GM12872 (cell line): ENCODE results near the gene SNTB2.

ENCODE experiments used
- TF ChIP-seq, protein P1 (sequence below): IDR thresholded peaks from 3 replicates; pipeline ENCODE4 v1.5.1; 2011; ENCODE audit warnings: low read depth, mild to moderate bottlenecking, low read length, moderate library complexity; ENCODE audit not compliant: insufficient read depth

The SNTB2 gene

DNA sequence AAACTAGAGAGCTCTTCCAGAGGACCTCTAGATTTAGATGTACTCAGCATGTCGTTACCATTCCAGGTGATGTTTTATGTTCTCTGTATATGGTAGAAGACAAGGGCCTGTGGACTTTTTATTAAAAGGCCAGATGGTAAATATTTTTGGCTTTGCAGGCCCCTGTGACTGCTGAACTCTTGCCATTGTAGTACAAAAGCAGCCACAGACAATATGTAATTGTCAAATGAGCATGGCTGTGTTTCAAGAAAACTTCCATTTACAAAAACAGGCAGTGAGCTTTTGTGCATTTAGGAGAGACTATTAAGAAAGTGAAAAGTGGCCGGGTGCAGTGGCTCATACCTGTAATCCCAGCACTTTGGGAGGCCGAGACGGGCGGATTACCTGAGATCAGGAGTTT lies 157.2 kb downstream of the SNTB2 start:
- TF ChIP-seq, protein P1, sequence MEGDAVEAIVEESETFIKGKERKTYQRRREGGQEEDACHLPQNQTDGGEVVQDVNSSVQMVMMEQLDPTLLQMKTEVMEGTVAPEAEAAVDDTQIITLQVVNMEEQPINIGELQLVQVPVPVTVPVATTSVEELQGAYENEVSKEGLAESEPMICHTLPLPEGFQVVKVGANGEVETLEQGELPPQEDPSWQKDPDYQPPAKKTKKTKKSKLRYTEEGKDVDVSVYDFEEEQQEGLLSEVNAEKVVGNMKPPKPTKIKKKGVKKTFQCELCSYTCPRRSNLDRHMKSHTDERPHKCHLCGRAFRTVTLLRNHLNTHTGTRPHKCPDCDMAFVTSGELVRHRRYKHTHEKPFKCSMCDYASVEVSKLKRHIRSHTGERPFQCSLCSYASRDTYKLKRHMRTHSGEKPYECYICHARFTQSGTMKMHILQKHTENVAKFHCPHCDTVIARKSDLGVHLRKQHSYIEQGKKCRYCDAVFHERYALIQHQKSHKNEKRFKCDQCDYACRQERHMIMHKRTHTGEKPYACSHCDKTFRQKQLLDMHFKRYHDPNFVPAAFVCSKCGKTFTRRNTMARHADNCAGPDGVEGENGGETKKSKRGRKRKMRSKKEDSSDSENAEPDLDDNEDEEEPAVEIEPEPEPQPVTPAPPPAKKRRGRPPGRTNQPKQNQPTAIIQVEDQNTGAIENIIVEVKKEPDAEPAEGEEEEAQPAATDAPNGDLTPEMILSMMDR = no peak

DNA sequence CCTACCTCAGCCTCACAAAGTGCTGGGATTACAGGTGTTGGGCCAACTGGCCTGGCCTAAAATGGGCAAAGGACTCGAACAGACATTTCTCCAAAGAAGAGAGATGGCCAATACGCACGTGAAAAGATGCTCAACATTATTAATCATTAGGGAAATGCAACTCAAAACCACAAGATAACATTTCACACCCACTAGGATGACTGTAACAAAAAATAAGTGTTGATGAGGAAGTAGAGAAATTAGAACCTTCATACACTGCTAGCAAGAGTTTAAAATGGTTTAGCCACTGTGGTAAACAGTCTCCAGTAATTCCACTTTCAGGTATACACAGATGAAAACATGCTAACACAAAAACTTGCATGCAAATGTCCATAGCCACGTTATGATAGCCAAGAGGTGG lies 159.0 kb downstream of the SNTB2 start:
- TF ChIP-seq, protein P1 = no peak

DNA sequence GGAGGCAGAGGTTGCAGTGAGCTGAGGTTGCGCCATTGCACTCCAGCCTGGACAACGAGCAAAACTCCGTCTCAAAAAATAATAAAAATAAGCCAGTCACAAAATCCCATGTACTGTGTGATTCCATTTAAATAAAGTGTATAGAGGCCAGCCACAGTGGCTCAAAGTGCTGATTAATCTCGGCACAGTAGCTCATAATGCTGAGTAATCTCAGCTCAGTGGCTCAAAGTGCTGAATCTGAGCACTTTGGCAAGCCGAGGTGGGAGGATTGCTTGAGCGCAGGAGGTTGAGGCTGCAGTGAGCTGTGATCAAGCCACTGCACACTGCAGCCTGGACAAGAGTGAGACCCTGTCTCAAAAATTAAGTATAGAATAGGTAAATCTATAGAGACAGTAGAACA lies 159.7 kb downstream of the SNTB2 start:
- TF ChIP-seq, protein P1 = no peak

DNA sequence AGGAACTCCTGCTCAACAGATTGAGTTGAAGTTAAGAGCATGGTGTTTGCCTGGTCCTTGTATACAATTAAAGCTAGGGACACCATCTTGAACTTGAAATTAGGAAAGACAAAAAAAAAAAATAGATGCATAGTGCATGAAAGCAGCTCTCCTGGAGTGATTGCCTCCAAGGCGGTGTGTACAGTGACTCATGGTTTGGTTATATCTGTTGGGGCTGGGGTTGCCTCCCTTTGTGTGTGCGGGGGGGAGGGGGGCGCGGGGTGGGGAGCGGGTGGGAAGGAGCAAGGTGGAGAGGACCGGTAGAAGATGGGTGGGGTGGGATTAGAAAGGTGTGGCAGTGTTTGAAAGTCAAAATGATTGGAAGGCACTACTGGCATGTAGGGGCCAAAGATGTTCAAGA lies 161.3 kb downstream of the SNTB2 start:
- TF ChIP-seq, protein P1 = no peak

DNA sequence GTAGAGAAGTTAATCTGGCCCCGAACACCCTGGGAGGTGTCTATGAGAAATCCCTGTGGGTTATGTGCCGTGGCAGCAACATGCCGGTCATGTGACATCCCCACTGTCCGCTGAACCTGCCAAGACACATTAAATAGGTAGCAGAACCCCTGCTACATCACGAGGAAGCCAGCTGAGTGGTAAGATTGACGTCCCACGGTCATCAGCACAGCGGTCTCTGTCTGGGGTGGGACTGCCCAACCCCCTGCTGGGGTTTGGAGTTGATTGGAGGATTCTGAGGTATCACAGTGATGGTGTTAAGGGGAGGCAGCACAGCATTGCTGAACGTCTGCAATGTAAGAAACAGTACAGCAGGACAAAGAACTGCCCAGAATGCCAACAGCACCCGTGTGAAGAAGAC lies 162.6 kb downstream of the SNTB2 start:
- TF ChIP-seq, protein P1 = no peak

DNA sequence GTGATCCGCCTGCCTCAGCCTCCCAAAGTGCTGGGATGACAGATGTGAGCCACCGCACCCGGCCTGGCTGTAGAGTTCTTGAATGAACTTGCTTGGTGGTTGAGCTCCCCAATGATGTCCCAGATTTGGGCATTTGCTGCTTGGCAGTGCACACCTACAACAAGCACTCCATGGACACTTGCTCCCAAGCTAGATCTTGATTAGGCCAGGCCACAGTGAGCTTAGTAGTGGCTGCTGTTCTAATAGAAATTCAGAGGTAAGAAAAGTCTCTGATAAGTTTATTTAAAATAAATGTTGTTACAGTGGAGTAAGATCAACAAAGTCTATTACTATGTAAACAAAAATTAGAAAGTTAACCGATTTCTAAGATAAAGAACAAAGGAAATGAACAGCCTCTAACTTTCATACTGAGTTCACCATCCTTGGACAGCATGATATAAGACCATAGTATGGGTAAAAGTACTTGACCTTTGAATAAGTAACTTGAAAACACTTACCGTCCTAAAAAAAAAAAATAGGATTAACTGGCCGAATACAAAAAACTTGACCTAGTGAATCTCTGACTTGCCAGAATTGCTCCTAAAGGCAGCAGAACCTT lies 163.7 kb downstream of the SNTB2 start:
- TF ChIP-seq, protein P1 = no peak

DNA sequence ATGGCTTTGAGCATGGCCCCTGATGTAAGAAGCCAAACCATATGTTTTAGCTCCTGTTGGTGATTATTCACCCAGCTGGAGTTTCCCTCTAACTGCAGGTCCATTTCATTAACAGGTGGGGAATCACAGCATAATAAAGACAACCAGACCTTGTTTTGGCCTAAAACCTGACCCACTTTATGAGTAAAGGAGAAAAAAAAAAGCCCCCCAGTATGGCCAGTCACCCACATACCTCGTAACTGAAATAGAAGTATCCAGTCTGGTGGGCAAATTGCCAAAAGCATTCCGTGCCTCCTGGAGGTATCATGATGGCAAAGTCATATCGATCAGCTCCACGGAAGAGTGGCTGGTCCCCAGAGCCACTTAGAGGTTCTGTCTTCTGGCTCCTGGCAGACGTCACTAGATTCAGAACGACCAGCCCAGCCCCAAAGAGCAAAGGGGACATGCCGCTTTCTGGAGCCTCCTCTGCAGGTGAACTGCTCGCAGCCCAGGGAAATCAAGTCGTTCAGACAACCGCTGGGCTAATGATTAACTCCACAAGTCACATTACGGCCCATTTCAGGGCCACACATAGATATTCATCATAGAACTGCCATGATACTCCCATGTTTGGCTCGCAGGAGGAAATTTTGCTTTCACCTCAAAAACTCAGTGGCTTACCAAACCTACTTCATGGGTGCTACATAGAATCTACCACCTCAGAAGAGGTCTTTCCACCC lies 164.5 kb downstream of the SNTB2 start, which contains the start of gene TMED6:
TMED6 (minus strand) TSS at position 478 of the 719 bp plus-strand sequence; CDS start at position 445, 33 bp downstream.
- TF ChIP-seq, protein P1 = no peak
